ENCODE measurements around the gene RFPL4AL1. TPM values are rescaled to one million over a fixed set of nuclear protein-coding genes. Genes with fewer than 3 reads are reported as not detected.

Gene RFPL4AL1
- total RNA-seq, 1 experiment from 2014 or later = not detected

DNA sequence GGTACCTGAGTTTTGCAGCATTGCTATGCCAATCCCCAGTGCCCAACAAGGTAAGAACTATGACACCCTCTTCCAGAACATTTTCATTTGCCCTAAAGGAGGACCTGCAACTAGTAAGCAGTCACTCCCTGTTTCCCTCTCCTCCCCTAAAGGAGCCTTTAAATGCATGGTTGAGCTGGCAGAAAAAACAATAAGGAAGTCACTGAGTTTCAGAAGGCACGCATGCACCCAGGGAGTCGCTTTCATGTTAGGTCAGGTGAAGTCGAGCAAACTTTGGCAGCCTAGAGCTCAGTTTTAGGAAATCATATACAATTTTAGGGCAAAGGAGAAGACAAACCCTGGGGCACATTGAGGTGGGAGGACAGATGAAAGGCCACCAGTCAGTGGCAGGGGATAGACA lies 51.1 kb downstream of the RFPL4AL1 start:
- Histone ChIP-seq H4K20me1 (ENCODE audit: control insufficient read depth, insufficient read depth, insufficient read length) (no peaks in the 10 kb centered on the region), H2BK12ac (ENCODE audit: insufficient read length, low read depth, low read length) (no peak overlapping the region), H3K23ac (ENCODE audit: insufficient read length, low read depth, low read length) (no peak overlapping the region), H4K91ac (ENCODE audit: insufficient read length, low read depth, low read length) (no peak overlapping the region), H3K56ac (ENCODE audit: insufficient read length, low read depth, low read length) (no peak overlapping the region), H2AFZ (ENCODE audit: low read length) (no peak overlapping the region), H3K27ac (ENCODE audit: insufficient read length, low read depth, low read length) (no peak overlapping the region), H3K27me3 (ENCODE audit: insufficient read depth, low read length) (no peaks in the 10 kb centered on the region), H3K4me1 (ENCODE audit: insufficient read depth, low read length) (no peaks in the 10 kb centered on the region), H3T11ph (ENCODE audit: low read length) (no peak overlapping the region), H3K4ac (ENCODE audit: low read depth, low read length) (no peak overlapping the region), H3K9ac (ENCODE audit: extremely low read depth, insufficient read length, low read length) (no peak overlapping the region), H4K8ac (replicated peaks; ENCODE audit: insufficient read length, low read depth, low read length) (no peak overlapping the region), H2BK5ac (ENCODE audit: insufficient read length, low read length) (no peak overlapping the region), H2BK20ac (ENCODE audit: low read depth, low read length, poor library complexity, severe bottlenecking) (no peak overlapping the region), H2BK120ac (ENCODE audit: low read depth, low read length, poor library complexity, severe bottlenecking) (no peak overlapping the region), H4K5ac (ENCODE audit: insufficient read length, low read depth, low read length) (no peak overlapping the region), H3K14ac (ENCODE audit: insufficient read depth, low read length) (no peak overlapping the region), H3K79me1 (ENCODE audit: insufficient read depth, low read depth, low read length, poor library complexity, severe bottlenecking) (no peaks in the 10 kb centered on the region), H3K9me3 (ENCODE audit: control insufficient read depth, low read depth, low read length) (peaks cover 70% of the 10 kb centered on the region), H3K18ac (ENCODE audit: insufficient read length, low read depth, low read length) (no peak overlapping the region), H2BK15ac (ENCODE audit: low read depth, low read length) (no peak overlapping the region), H3K79me2 (ENCODE audit: insufficient read depth, low read length) (no peaks in the 10 kb centered on the region), H3K23me2 (ENCODE audit: insufficient read length, low read depth, low read length, poor library complexity, severe bottlenecking) (no peaks in the 10 kb centered on the region), H3K4me2 (ENCODE audit: insufficient read depth, insufficient read length, low read length) (no peak overlapping the region), H2AK5ac (ENCODE audit: insufficient read length, low read length) (no peak overlapping the region)
- WGBS (ENCODE audit: extremely low coverage, insufficient read length, low lambda C conversion rate) = no CpG with 5 or more reads among the region's 3 CpGs
- no peak for TF ChIP-seq CTCF (conservative IDR thresholded peaks at IDR 0.05)
- Mint-ChIP-seq H3K27me3 (ENCODE audit: low read depth) (no peaks in the 10 kb centered on the region), H3K4me3 (no peak overlapping the region), H3K27ac (no peak overlapping the region), H3K36me3 (ENCODE audit: insufficient read depth in 1 of 3, low read depth in 3 of 3) (peaks cover 4 to 20% (median 9%) of the 10 kb centered on the region in 3 experiments; a peak in 4 of 7 replicates), H3K4me1 (no peaks in the 10 kb centered on the region), H3K9me3 (peaks cover 73 to 77% of the 10 kb centered on the region in 2 experiments)
- DNase-seq = no peak

Other genes starting within 250 kb of the RFPL4AL1 start
- gene SBK2, start 232.0 kb upstream of the RFPL4AL1 start, total RNA-seq (2021) = 2.5 and 2.8 TPM in 2 replicates
- 0.48 and 0.70 TPM in 2 replicates for gene SBK3, start 223.6 kb upstream of the RFPL4AL1 start, total RNA-seq (2021)
- gene ZNF579, start 188.3 kb upstream of the RFPL4AL1 start, total RNA-seq (2021) = 19.9 and 21.5 TPM in 2 replicates
- gene FIZ1, start 169.6 kb upstream of the RFPL4AL1 start, total RNA-seq (2021) = 21.5 and 25.2 TPM in 2 replicates
- 2.9 and 3.0 TPM in 2 replicates for gene ZNF524, start 168.8 kb upstream of the RFPL4AL1 start, total RNA-seq (2021)
- 13.8 and 14.3 TPM in 2 replicates for gene ZNF865, start 163.5 kb upstream of the RFPL4AL1 start, total RNA-seq (2021)
- gene ZNF784, start 144.6 kb upstream of the RFPL4AL1 start, total RNA-seq (2021) = 9.9 and 10.7 TPM in 2 replicates
- gene ZNF580, start 128.1 kb upstream of the RFPL4AL1 start, total RNA-seq (2021) = 22.4 and 22.8 TPM in 2 replicates
- 65.1 and 68.0 TPM in 2 replicates for gene ZNF581, start 125.5 kb upstream of the RFPL4AL1 start, total RNA-seq (2021)
- gene CCDC106, start 120.9 kb upstream of the RFPL4AL1 start, total RNA-seq (2021) = 19.9 and 20.0 TPM in 2 replicates
- 321 and 342 TPM in 2 replicates for gene U2AF2, start 114.1 kb upstream of the RFPL4AL1 start, total RNA-seq (2021)
- gene EPN1, start 93.9 kb upstream of the RFPL4AL1 start, total RNA-seq (2021) = 158 and 159 TPM in 2 replicates
- gene NLRP9, start 30.7 kb upstream of the RFPL4AL1 start, total RNA-seq (2021) = not detected in 2 replicates
- gene RFPL4A, start 10.0 kb upstream of the RFPL4AL1 start, total RNA-seq (2021) = not detected in 2 replicates
- gene NLRP11, start 62.9 kb downstream of the RFPL4AL1 start, total RNA-seq (2021) = not detected in 2 replicates
- gene NLRP4, start 67.4 kb downstream of the RFPL4AL1 start, total RNA-seq (2021) = not detected in 2 replicates
- not detected in 2 replicates for gene NLRP13, start 163.2 kb downstream of the RFPL4AL1 start, total RNA-seq (2021)
- gene NLRP8, start 178.7 kb downstream of the RFPL4AL1 start, total RNA-seq (2021) = not detected in 2 replicates
- gene NLRP5, start 217.7 kb downstream of the RFPL4AL1 start, total RNA-seq (2021) = not detected in 2 replicates

Measured in H9 (cell line).